PFSK-1 (cell line): ENCODE measurements around the gene DRD3.

Experiments
- FOXP2 ChIP-seq: optimal IDR thresholded peaks from 2 replicates; pipeline ENCODE3; 2011; ENCODE audit warnings: borderline replicate concordance, control low read depth, inconsistent platforms; ENCODE audit not compliant: insufficient read depth; ENCODE audit errors: extremely low read length, extremely low read depth
- POLR2AphosphoS5 ChIP-seq: IDR thresholded peaks from 2 replicates; pipeline ENCODE4 v1.6.1; 2012; ENCODE audit warnings: low read depth, mild to moderate bottlenecking, control low read depth, low read length, moderate library complexity
- REST ChIP-seq, 2 experiments: IDR thresholded peaks; 2 replicates each; pipeline versions ENCODE4 v1.6.1 to v1.8.0; 2011 to 2012; ENCODE audit warnings: low read depth in 2 of 2, low read length in 2 of 2, control low read depth in 1 of 2, inconsistent platforms in 1 of 2, mild to moderate bottlenecking in 1 of 2, moderate library complexity in 1 of 2; ENCODE audit not compliant: insufficient read depth in 1 of 2
- SIN3A ChIP-seq: IDR thresholded peaks from 2 replicates; pipeline ENCODE4 v1.6.1; 2012; ENCODE audit warnings: mild to moderate bottlenecking, low read length, moderate library complexity, borderline replicate concordance; ENCODE audit not compliant: insufficient read depth
- TAF1 ChIP-seq: IDR thresholded peaks from 2 replicates; pipeline ENCODE4 v1.6.1; 2012; ENCODE audit warnings: low read length, control low read depth, borderline replicate concordance; ENCODE audit not compliant: insufficient read depth

Gene DRD3

GRCh38 chr3:114212646-114213045, 33.8 kb upstream of the DRD3 start:
- TF ChIP-seq FOXP2 (no peak), TAF1 (no peak), POLR2AphosphoS5 (no peak), REST (IDR thresholded peaks at IDR 0.05; ENCODE audit: insufficient read depth in 1 of 2, low read depth in 2 of 2, low read length in 2 of 2) (no peak), SIN3A (no peak)

- no peak for TF ChIP-seq POLR2AphosphoS5
- TF ChIP-seq SIN3A, result no peak
- TF ChIP-seq FOXP2, result no peak
- no peak for TF ChIP-seq TAF1
- TF ChIP-seq REST (IDR thresholded peaks at IDR 0.05; ENCODE audit: insufficient read depth in 1 of 2, low read depth in 2 of 2, low read length in 2 of 2), result no peak
These were observed 28.9 kb upstream of the DRD3 start for GRCh38 chr3:114207768-114208167.

DNA sequence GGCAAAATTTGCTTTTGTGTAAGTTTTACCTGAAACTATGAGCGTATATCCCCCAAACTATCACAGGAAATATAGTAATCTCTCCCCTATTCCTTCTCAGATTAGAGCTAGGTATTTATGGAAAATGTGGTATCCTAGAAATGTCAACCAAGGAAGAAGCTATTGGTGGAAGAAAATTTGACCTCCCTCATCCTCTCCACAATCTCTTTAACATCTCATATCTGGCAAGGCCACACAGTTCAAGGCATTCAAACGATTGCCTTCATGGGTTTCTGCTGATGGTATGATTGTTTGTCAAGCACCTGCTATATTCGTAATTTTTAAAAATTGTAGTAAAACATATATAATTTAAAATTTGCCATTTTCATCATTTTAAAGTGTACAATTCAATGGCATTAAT, 27.5 kb upstream of the DRD3 start:
- no peak for TF ChIP-seq TAF1
- TF ChIP-seq POLR2AphosphoS5, result no peak

DNA sequence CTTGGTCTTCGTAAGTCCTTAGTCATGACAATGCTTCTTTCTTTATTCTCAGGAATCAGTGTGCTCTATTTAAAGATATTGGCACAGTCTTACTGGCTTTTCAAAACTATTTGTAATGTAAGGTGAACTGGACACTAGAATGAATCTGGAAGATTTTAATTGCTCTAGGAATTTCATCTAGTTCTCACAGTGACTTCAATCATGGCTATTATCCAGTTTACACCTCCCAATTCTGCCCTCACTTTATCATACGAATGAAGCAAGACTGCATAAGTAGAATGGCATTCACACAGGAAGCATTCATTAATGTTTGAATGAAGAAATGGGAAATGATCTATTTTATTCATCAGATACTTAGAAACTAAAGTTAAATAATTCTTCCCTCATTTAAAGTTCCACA, 26.7 kb upstream of the DRD3 start:
- no peak for TF ChIP-seq SIN3A
- TF ChIP-seq POLR2AphosphoS5, result no peak
- no peak for TF ChIP-seq TAF1
- no peak for TF ChIP-seq FOXP2
- no peak for TF ChIP-seq REST (IDR thresholded peaks at IDR 0.05; ENCODE audit: insufficient read depth in 1 of 2, low read depth in 2 of 2, low read length in 2 of 2)

GRCh38 chr3:114194750-114195149, 15.9 kb upstream of the DRD3 start:
- TF ChIP-seq FOXP2 (no peak), REST (IDR thresholded peaks at IDR 0.05; ENCODE audit: insufficient read depth in 1 of 2, low read depth in 2 of 2, low read length in 2 of 2) (no peak), TAF1 (no peak), SIN3A (no peak)
